H9 (cell line): ENCODE measurements around the gene SMIM10. TPM values are rescaled to one million over a fixed set of nuclear protein-coding genes. Genes with fewer than 3 reads are reported as not detected.

Source experiments
- DNase-seq: peaks from one replicate; pipeline ENCODE4 v3.0.0-alpha.2; 2017
- H2AFZ ChIP-seq: one replicate; pipeline ENCODE4 v1.6.1; 2013; ENCODE audit warnings: mild to moderate bottlenecking, low read length, control low read depth, moderate library complexity
- H2AK5ac ChIP-seq: 2 replicates; pipeline ENCODE4 v1.6.1; 2013; ENCODE audit warnings: low read length, control low read depth, mixed read lengths; ENCODE audit not compliant: insufficient read length
- H2BK120ac ChIP-seq: one replicate; pipeline ENCODE4 v1.6.1; 2013; ENCODE audit warnings: low read depth, mild to moderate bottlenecking, low read length, control low read depth, inconsistent platforms; ENCODE audit not compliant: poor library complexity, severe bottlenecking
- H2BK12ac ChIP-seq: 2 replicates; pipeline ENCODE4 v1.6.1; 2013; ENCODE audit warnings: low read length, control low read depth, mixed read lengths, low read depth; ENCODE audit not compliant: insufficient read length
- H2BK15ac ChIP-seq: 2 replicates; pipeline ENCODE4 v1.6.1; 2013; ENCODE audit warnings: low read depth, low read length, control low read depth
- H2BK20ac ChIP-seq: one replicate; pipeline ENCODE4 v1.6.1; 2013; ENCODE audit warnings: low read depth, mild to moderate bottlenecking, low read length, control low read depth, inconsistent platforms; ENCODE audit not compliant: poor library complexity, severe bottlenecking
- H2BK5ac ChIP-seq: 2 replicates; pipeline ENCODE4 v1.6.1; 2013; ENCODE audit warnings: low read length, control low read depth, mixed read lengths; ENCODE audit not compliant: insufficient read length
- H3K14ac ChIP-seq: 2 replicates; pipeline ENCODE4 v1.6.1; 2013; ENCODE audit warnings: low read length, control low read depth; ENCODE audit not compliant: insufficient read depth
- H3K18ac ChIP-seq: 2 replicates; pipeline ENCODE4 v1.6.1; 2013; ENCODE audit warnings: low read depth, mild to moderate bottlenecking, mixed read lengths, low read length, control low read depth; ENCODE audit not compliant: insufficient read length
- H3K23ac ChIP-seq: 2 replicates; pipeline ENCODE4 v1.6.1; 2013; ENCODE audit warnings: low read length, control low read depth, mixed read lengths, low read depth; ENCODE audit not compliant: insufficient read length
- H3K23me2 ChIP-seq: 2 replicates; pipeline ENCODE4 v1.6.1; 2013; ENCODE audit warnings: low read depth, mild to moderate bottlenecking, mixed read lengths, low read length, control low read depth; ENCODE audit not compliant: insufficient read length, poor library complexity, severe bottlenecking
- H3K27ac ChIP-seq: 2 replicates; pipeline ENCODE4 v1.5.1; 2013; ENCODE audit warnings: low read length, control low read depth, mixed read lengths, low read depth; ENCODE audit not compliant: insufficient read length
- H3K27me3 ChIP-seq: 2 replicates; pipeline ENCODE4 v1.6.1; 2013; ENCODE audit warnings: low read length, control low read depth, inconsistent platforms; ENCODE audit not compliant: insufficient read depth
- H3K4ac ChIP-seq: 2 replicates; pipeline ENCODE4 v1.6.1; 2013; ENCODE audit warnings: low read depth, mild to moderate bottlenecking, control low read depth, inconsistent platforms, low read length, moderate library complexity
- H3K4me1 ChIP-seq: 2 replicates; pipeline ENCODE4 v1.6.1; 2013; ENCODE audit warnings: low read length, control low read depth, inconsistent platforms; ENCODE audit not compliant: insufficient read depth
- H3K4me2 ChIP-seq: 2 replicates; pipeline ENCODE4 v1.6.1; 2013; ENCODE audit warnings: low read length, control low read depth, mixed read lengths; ENCODE audit not compliant: insufficient read length, insufficient read depth
- H3K56ac ChIP-seq: 2 replicates; pipeline ENCODE4 v1.6.1; 2013; ENCODE audit warnings: low read depth, mild to moderate bottlenecking, mixed read lengths, low read length, control low read depth; ENCODE audit not compliant: insufficient read length
- H3K79me1 ChIP-seq: 2 replicates; pipeline ENCODE4 v1.6.1; 2013; ENCODE audit warnings: low read depth, mild to moderate bottlenecking, moderate library complexity, low read length, control low read depth, inconsistent platforms; ENCODE audit not compliant: insufficient read depth, poor library complexity, severe bottlenecking
- H3K79me2 ChIP-seq: 2 replicates; pipeline ENCODE4 v1.6.1; 2013; ENCODE audit warnings: low read length, control low read depth, inconsistent platforms; ENCODE audit not compliant: insufficient read depth
- H3K9ac ChIP-seq: 2 replicates; pipeline ENCODE4 v1.6.1; 2013; ENCODE audit warnings: low read length, control low read depth, mixed read lengths; ENCODE audit not compliant: insufficient read length; ENCODE audit errors: extremely low read depth
- H3K9me3 ChIP-seq: one replicate; pipeline ENCODE4 v1.6.1; 2013; ENCODE audit warnings: low read depth, low read length, inconsistent platforms; ENCODE audit not compliant: control insufficient read depth
- H3T11ph ChIP-seq: one replicate; pipeline ENCODE4 v1.6.1; 2013; ENCODE audit warnings: mild to moderate bottlenecking, low read length, control low read depth, inconsistent platforms
- H4K20me1 ChIP-seq: one replicate; pipeline ENCODE4 v1.6.1; 2013; ENCODE audit not compliant: control insufficient read depth, insufficient read length, insufficient read depth
- H4K5ac ChIP-seq: 2 replicates; pipeline ENCODE4 v1.6.1; 2013; ENCODE audit warnings: low read depth, mild to moderate bottlenecking, mixed read lengths, low read length, control low read depth; ENCODE audit not compliant: insufficient read length
- H4K8ac ChIP-seq: replicated peaks from 2 replicates; pipeline ENCODE4 v1.6.1; 2013; ENCODE audit warnings: low read length, control low read depth, mixed read lengths, low read depth; ENCODE audit not compliant: insufficient read length
- H4K91ac ChIP-seq: 2 replicates; pipeline ENCODE4 v1.6.1; 2013; ENCODE audit warnings: low read depth, mild to moderate bottlenecking, moderate library complexity, mixed read lengths, low read length, control low read depth; ENCODE audit not compliant: insufficient read length
- H3K27ac Mint-ChIP-seq, 3 experiments: 2 replicates in 2 of 3; 3 replicates in 1 of 3; pipeline ENCODE4 v1.8.0; 2020 to 2021; ENCODE audit warnings: mixed read lengths in 3 of 3, mild to moderate bottlenecking in 1 of 3, moderate library complexity in 1 of 3
- H3K27me3 Mint-ChIP-seq: 2 replicates; pipeline ENCODE4 v1.8.0; 2021; ENCODE audit warnings: low read depth, mild to moderate bottlenecking, moderate library complexity, mixed read lengths
- H3K36me3 Mint-ChIP-seq, 3 experiments: 2 replicates in 2 of 3; 3 replicates in 1 of 3; pipeline ENCODE4 v1.8.0; 2020 to 2021; ENCODE audit warnings: low read depth in 3 of 3, mixed read lengths in 3 of 3; ENCODE audit not compliant: insufficient read depth in 1 of 3
- H3K4me1 Mint-ChIP-seq, 2 experiments: 2 replicates each; pipeline ENCODE4 v1.8.0; 2020; ENCODE audit warnings: mixed read lengths in 2 of 2
- H3K4me3 Mint-ChIP-seq, 2 experiments: 2 replicates in 1 of 2; 3 replicates in 1 of 2; pipeline ENCODE4 v1.8.0; 2020 to 2021; ENCODE audit warnings: mild to moderate bottlenecking in 2 of 2, mixed read lengths in 2 of 2, moderate library complexity in 1 of 2
- H3K9me3 Mint-ChIP-seq, 2 experiments: 2 replicates in 1 of 2; 3 replicates in 1 of 2; pipeline ENCODE4 v1.8.0; 2020; ENCODE audit warnings: mild to moderate bottlenecking in 2 of 2, mixed read lengths in 2 of 2, moderate library complexity in 1 of 2
- CTCF ChIP-seq: fragments of 200-600 bp; sonication (generic); conservative IDR thresholded peaks from 3 replicates; pipeline ENCODE4 v1.8.0; 2021; ENCODE audit warnings: antibody characterized with exemption, mild to moderate bottlenecking
- WGBS: extraction: QIAGEN DNeasy Blood & Tissue Kit; methylation state at CpG from one replicate; pipeline ENCODE4 v1.1.7; 2013; ENCODE audit warnings: missing lambda C conversion rate, low lambda C conversion rate, mixed read lengths; ENCODE audit not compliant: insufficient read length; ENCODE audit errors: extremely low coverage; 5-methylcytosine and 5-hydroxymethylcytosine counted together
- total RNA-seq: library from RNA; stranded (reverse); gene quantifications from 2 replicates; pipeline ENCODE4 v1.2.1, GENCODE V29; 2021

Gene SMIM10
- total RNA-seq, 1 experiment from 2014 or later: 1.2 TPM

- no peak overlapping the region for H3K23ac ChIP-seq
These were observed 21.1 kb upstream of the SMIM10 start for GRCh38 chrX:134969726-134970125.

More at GRCh38 chrX:134969726-134970125, 21.1 kb upstream of the SMIM10 start:
- H2AK5ac ChIP-seq: no peak overlapping the region
- no peak overlapping the region for H2BK5ac ChIP-seq
- H2BK120ac ChIP-seq: no peak overlapping the region
- H4K20me1 ChIP-seq: no peaks in the 10 kb centered on the region
- H3T11ph ChIP-seq: no peak overlapping the region
- peaks cover 17% of the 10 kb centered on the region for H3K9me3 ChIP-seq
- no peak overlapping the region for H3K27ac ChIP-seq
- WGBS: no CpG with 5 or more reads among the region's 1 CpG
- H3K18ac ChIP-seq: no peak overlapping the region
- no peak overlapping the region for H3K9ac ChIP-seq
- peaks cover 4 to 17% (median 8%) of the 10 kb centered on the region in 3 experiments; a peak in 5 of 7 replicates for H3K36me3 Mint-ChIP-seq
- H3K27me3 ChIP-seq: no peaks in the 10 kb centered on the region
- H2BK15ac ChIP-seq: no peak overlapping the region
- H3K27me3 Mint-ChIP-seq: peaks cover 1% of the 10 kb centered on the region
- no peaks in the 10 kb centered on the region for H3K79me1 ChIP-seq
- no peak overlapping the region for H2AFZ ChIP-seq
- no peak overlapping the region for H3K4me2 ChIP-seq
- H3K23me2 ChIP-seq: no peaks in the 10 kb centered on the region
- peaks cover 29 to 72% of the 10 kb centered on the region in 2 experiments for H3K9me3 Mint-ChIP-seq
- DNase-seq: no peak
- no peak overlapping the region for H2BK20ac ChIP-seq
- no peak overlapping the region for H3K56ac ChIP-seq
- no peaks in the 10 kb centered on the region for H3K79me2 ChIP-seq
- H4K5ac ChIP-seq: no peak overlapping the region
- no peak overlapping the region for H3K4me3 Mint-ChIP-seq
- no peak overlapping the region for H3K14ac ChIP-seq
- no peak overlapping the region for H3K4ac ChIP-seq
- no peak overlapping the region for H3K27ac Mint-ChIP-seq
- peaks cover 0 to 5% of the 10 kb centered on the region in 2 experiments; a peak in 1 of 4 replicates for H3K4me1 Mint-ChIP-seq
- no peak overlapping the region for H2BK12ac ChIP-seq
- no peak overlapping the region for H4K8ac ChIP-seq
- H4K91ac ChIP-seq: no peak overlapping the region
- no peaks in the 10 kb centered on the region for H3K4me1 ChIP-seq
- TF ChIP-seq CTCF: no peak
